Measurements from ENCODE around the gene STIL. TPM values are rescaled to one million over a fixed set of nuclear protein-coding genes. Genes with fewer than 3 reads are reported as not detected.

STIL gene
- total and polyA plus RNA-seq, 2 of the 13 experiments (the other 11 are each of a cell fraction or from before 2014, with no cell fraction given): 13.7 to 18.6 TPM

GRCh38 chr1:47212636-47213229, 101.2 kb downstream of the STIL start (continued):
- TF ChIP-seq ZNF362 (CRISPR knock-in tag; IDR thresholded peaks at IDR 0.05; ENCODE audit: borderline replicate concordance) (no peak), PCBP2 (optimal IDR thresholded peaks at IDR 0.05; ENCODE audit: low read depth, low read length, poor library complexity, severe bottlenecking) (no peak), MTA3 (CRISPR knock-in tag; IDR thresholded peaks at IDR 0.05) (no peak), PCBP1 (IDR thresholded peaks at IDR 0.05; ENCODE audit: borderline replicate concordance, low read depth, low read length) (no peak)

- Histone ChIP-seq H3K27me3 (ENCODE audit: control insufficient read depth in 1 of 2, insufficient read depth in 2 of 2, low read length in 2 of 2) (peaks cover 5 to 44% of the 10 kb centered on the region in 2 experiments; a peak in 3 of 5 replicates), H3K4me2 (ENCODE audit: low read depth, low read length) (peak overlapping the region; percentile 29; the same call in 1 of the 2 replicates), H3K36me3 (replicated peaks in 1 of 2; ENCODE audit: control insufficient read depth in 1 of 2, insufficient read depth in 2 of 2, low read length in 2 of 2) (no peaks in the 10 kb centered on the region), H3K4me3 (replicated peaks in 1 of 3; ENCODE audit: insufficient read depth in 1 of 3, low read depth in 2 of 3, low read length in 3 of 3) (peak overlapping the region in 1 of 3 experiments; percentile 9; a peak in 1 of 6 replicates), H2AFZ (ENCODE audit: low read length) (no peak overlapping the region), H3K27ac (ENCODE audit: extremely low read length, insufficient read depth, low read length) (no peak overlapping the region), H3K9me3 (ENCODE audit: low read length) (no peaks in the 10 kb centered on the region), H3K4me1 (ENCODE audit: insufficient read depth, low read length) (peaks cover 49% of the 10 kb centered on the region), H4K20me1 (ENCODE audit: insufficient read depth, low read length) (no peaks in the 10 kb centered on the region), H3K9ac (ENCODE audit: insufficient read depth, low read depth, low read length) (no peak overlapping the region), H3K79me2 (ENCODE audit: insufficient read depth, low read length) (no peaks in the 10 kb centered on the region)
- CTCF ChIA-PET (ENCODE audit: low intra/inter-chr PET ratio, low total read pairs): no interaction called here
- WGBS (ENCODE audit: low lambda C conversion rate): 9% methylated on average over 8 of the region's 9 CpGs
- no peak for DNase-seq (ENCODE audit: low spot score)
- in situ Hi-C loops (cut with HindIII; ENCODE audit: extremely low pct_ligation_motif_present, low pct_unique_long_range_greater_than_20kb): no loop called here
- POLR2A ChIA-PET: no interaction called here
- intact Hi-C loops (cut with micrococcal nuclease; ENCODE audit: unreplicated experiment): no loop called here
- TF ChIP-seq SKI (IDR thresholded peaks at IDR 0.05; ENCODE audit: partially characterized antibody) (no peak), HNRNPUL1 (IDR thresholded peaks at IDR 0.05; ENCODE audit: low read depth, low read length) (no peak), FOSL2 (CRISPR knock-in tag; IDR thresholded peaks at IDR 0.05) (peak; percentile 76), SOX5 (CRISPR knock-in tag; IDR thresholded peaks at IDR 0.05; ENCODE audit: borderline replicate concordance) (0 out of 2 replicates have a peak, but pooled peaks have one; percentile 28), TAF1 (CRISPR knock-in tag; IDR thresholded peaks at IDR 0.05) (no peak), ZNF263 (CRISPR knock-in tag; IDR thresholded peaks at IDR 0.05) (peak; percentile 82), GABPA (IDR thresholded peaks at IDR 0.05; ENCODE audit: low read depth, low read length) (no peak), GABPA (CRISPR knock-in tag; IDR thresholded peaks at IDR 0.05; ENCODE audit: low read depth) (peak; percentile 82)
- TF ChIP-seq, protein P1, sequence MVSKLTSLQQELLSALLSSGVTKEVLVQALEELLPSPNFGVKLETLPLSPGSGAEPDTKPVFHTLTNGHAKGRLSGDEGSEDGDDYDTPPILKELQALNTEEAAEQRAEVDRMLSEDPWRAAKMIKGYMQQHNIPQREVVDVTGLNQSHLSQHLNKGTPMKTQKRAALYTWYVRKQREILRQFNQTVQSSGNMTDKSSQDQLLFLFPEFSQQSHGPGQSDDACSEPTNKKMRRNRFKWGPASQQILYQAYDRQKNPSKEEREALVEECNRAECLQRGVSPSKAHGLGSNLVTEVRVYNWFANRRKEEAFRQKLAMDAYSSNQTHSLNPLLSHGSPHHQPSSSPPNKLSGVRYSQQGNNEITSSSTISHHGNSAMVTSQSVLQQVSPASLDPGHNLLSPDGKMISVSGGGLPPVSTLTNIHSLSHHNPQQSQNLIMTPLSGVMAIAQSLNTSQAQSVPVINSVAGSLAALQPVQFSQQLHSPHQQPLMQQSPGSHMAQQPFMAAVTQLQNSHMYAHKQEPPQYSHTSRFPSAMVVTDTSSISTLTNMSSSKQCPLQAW (CRISPR knock-in tag; IDR thresholded peaks at IDR 0.05): no peak
- TF ChIP-seq, protein P2, sequence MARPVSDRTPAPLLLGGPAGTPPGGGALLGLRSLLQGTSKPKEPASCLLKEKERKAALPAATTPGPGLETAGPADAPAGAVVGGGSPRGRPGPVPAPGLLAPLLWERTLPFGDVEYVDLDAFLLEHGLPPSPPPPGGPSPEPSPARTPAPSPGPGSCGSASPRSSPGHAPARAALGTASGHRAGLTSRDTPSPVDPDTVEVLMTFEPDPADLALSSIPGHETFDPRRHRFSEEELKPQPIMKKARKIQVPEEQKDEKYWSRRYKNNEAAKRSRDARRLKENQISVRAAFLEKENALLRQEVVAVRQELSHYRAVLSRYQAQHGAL (CRISPR knock-in tag; IDR thresholded peaks at IDR 0.05; ENCODE audit: not compliant biosample characterization): no peak
- TF ChIP-seq, protein P3, sequence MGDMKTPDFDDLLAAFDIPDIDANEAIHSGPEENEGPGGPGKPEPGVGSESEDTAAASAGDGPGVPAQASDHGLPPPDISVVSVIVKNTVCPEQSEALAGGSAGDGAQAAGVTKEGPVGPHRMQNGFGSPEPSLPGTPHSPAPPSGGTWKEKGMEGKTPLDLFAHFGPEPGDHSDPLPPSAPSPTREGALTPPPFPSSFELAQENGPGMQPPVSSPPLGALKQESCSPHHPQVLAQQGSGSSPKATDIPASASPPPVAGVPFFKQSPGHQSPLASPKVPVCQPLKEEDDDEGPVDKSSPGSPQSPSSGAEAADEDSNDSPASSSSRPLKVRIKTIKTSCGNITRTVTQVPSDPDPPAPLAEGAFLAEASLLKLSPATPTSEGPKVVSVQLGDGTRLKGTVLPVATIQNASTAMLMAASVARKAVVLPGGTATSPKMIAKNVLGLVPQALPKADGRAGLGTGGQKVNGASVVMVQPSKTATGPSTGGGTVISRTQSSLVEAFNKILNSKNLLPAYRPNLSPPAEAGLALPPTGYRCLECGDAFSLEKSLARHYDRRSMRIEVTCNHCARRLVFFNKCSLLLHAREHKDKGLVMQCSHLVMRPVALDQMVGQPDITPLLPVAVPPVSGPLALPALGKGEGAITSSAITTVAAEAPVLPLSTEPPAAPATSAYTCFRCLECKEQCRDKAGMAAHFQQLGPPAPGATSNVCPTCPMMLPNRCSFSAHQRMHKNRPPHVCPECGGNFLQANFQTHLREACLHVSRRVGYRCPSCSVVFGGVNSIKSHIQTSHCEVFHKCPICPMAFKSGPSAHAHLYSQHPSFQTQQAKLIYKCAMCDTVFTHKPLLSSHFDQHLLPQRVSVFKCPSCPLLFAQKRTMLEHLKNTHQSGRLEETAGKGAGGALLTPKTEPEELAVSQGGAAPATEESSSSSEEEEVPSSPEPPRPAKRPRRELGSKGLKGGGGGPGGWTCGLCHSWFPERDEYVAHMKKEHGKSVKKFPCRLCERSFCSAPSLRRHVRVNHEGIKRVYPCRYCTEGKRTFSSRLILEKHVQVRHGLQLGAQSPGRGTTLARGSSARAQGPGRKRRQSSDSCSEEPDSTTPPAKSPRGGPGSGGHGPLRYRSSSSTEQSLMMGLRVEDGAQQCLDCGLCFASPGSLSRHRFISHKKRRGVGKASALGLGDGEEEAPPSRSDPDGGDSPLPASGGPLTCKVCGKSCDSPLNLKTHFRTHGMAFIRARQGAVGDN (CRISPR knock-in tag; IDR thresholded peaks at IDR 0.05): peak; percentile 47
- no TSS peak for BruUV-seq (replicated peaks)
- ATAC-seq: peak; percentile 12; the same call in 2 of the 3 replicates
- FAIRE-seq: no peak
Measured at GRCh38 chr1:47211796-47212269, 102.1 kb downstream of the STIL start.

All from HepG2 (cell line).